SK-N-SH treated with all-trans-retinoic acid at 6 μM for 48 hours (cell line): ENCODE measurements around the gene DVL1.

Source experiments
- ATAC-seq: fragments of 200-7000 bp; cut with Tn5 transposase; 3 replicates; pipeline ENCODE4 v1.9.1; 2020; ENCODE audit warnings: mild to moderate bottlenecking, moderate library complexity
- ARNTL ChIP-seq: fragments of 450-650 bp; formaldehyde crosslinking; IDR thresholded peaks from 2 replicates; pipeline ENCODE4 v1.5.0; 2020; ENCODE audit warnings: low read depth, mild to moderate bottlenecking, moderate library complexity, borderline replicate concordance
- BACH2 ChIP-seq: fragments of 250-450 bp; sonication (Bioruptor Pico); IDR thresholded peaks from 2 replicates; pipeline ENCODE4 v1.9.0; 2021; ENCODE audit warnings: mild to moderate bottlenecking, borderline replicate concordance
- CREB5 ChIP-seq: fragments of 250-450 bp; sonication (Bioruptor Pico); IDR thresholded peaks from 2 replicates; pipeline ENCODE4 v1.5.1; 2020; ENCODE audit warnings: low read depth, mild to moderate bottlenecking, moderate library complexity
- ESRRG ChIP-seq: fragments of 250-450 bp; sonication (Bioruptor Pico); IDR thresholded peaks from 2 replicates; pipeline ENCODE4 v1.6.1; 2021; ENCODE audit warnings: mild to moderate bottlenecking
- GLIS3 ChIP-seq: fragments of 250-450 bp; sonication (Bioruptor Pico); IDR thresholded peaks from 2 replicates; pipeline ENCODE4 v1.5.0; 2020; ENCODE audit warnings: mild to moderate bottlenecking, moderate library complexity
- ISL1 ChIP-seq: fragments of 250-450 bp; sonication (Bioruptor Pico); IDR thresholded peaks from 2 replicates; pipeline ENCODE4 v2.1.2; 2022; ENCODE audit warnings: mild to moderate bottlenecking, moderate library complexity
- OSR1 ChIP-seq: fragments of 250-450 bp; sonication (Bioruptor Pico); IDR thresholded peaks from 2 replicates; pipeline ENCODE4 v1.8.0; 2022; ENCODE audit warnings: moderate library complexity, mild to moderate bottlenecking, inconsistent platforms
- PPARA ChIP-seq: fragments of 250-450 bp; sonication (Bioruptor Pico); IDR thresholded peaks from 2 replicates; pipeline ENCODE4 v1.5.0; 2020; ENCODE audit warnings: mild to moderate bottlenecking, borderline replicate concordance
- RARB ChIP-seq: fragments of 250-450 bp; sonication (Bioruptor Pico); IDR thresholded peaks from 2 replicates; pipeline ENCODE4 v1.8.0; 2021; ENCODE audit warnings: mild to moderate bottlenecking, moderate library complexity
- SNAI2 ChIP-seq: fragments of 250-450 bp; sonication (Bioruptor Pico); IDR thresholded peaks from 2 replicates; pipeline ENCODE4 v1.5.0; 2020; ENCODE audit warnings: mild to moderate bottlenecking, moderate library complexity
- TCF4 ChIP-seq: fragments of 250-450 bp; sonication (Bioruptor Pico); IDR thresholded peaks from 2 replicates; pipeline ENCODE4 v1.8.0; 2021; ENCODE audit warnings: mild to moderate bottlenecking, moderate library complexity, borderline replicate concordance
- TOX ChIP-seq: fragments of 250-450 bp; sonication (Bioruptor Pico); IDR thresholded peaks from 2 replicates; pipeline ENCODE4 v1.8.0; 2021; ENCODE audit warnings: mild to moderate bottlenecking, moderate library complexity, borderline replicate concordance
- TSHZ2 ChIP-seq: fragments of 250-450 bp; sonication (Bioruptor Pico); IDR thresholded peaks from 2 replicates; pipeline ENCODE4 v1.5.0; 2020; ENCODE audit warnings: mild to moderate bottlenecking, moderate library complexity
- ZC3H10 ChIP-seq: fragments of 250-450 bp; sonication (Bioruptor Pico); IDR thresholded peaks from 2 replicates; pipeline ENCODE4 v1.5.1; 2021; ENCODE audit warnings: mild to moderate bottlenecking, moderate library complexity
- ZFP3 ChIP-seq: fragments of 250-450 bp; sonication (Bioruptor Pico); IDR thresholded peaks from 2 replicates; pipeline ENCODE4 v1.5.0; 2020; ENCODE audit warnings: mild to moderate bottlenecking, moderate library complexity
- ZFP30 ChIP-seq: fragments of 450-650 bp; formaldehyde crosslinking; IDR thresholded peaks from 2 replicates; pipeline ENCODE4 v1.5.0; 2022; ENCODE audit warnings: mild to moderate bottlenecking, moderate library complexity
- ZNF565 ChIP-seq: fragments of 450-650 bp; formaldehyde crosslinking; conservative IDR thresholded peaks from 2 replicates; pipeline ENCODE4 v1.5.0; 2020; ENCODE audit warnings: low read depth, mild to moderate bottlenecking, moderate library complexity
- ZNF70 ChIP-seq: fragments of 450-650 bp; formaldehyde crosslinking; IDR thresholded peaks from 2 replicates; pipeline ENCODE4 v1.5.0; 2020; ENCODE audit warnings: mild to moderate bottlenecking, moderate library complexity
- ZNF8 ChIP-seq: fragments of 450-650 bp; formaldehyde crosslinking; IDR thresholded peaks from 2 replicates; pipeline ENCODE4 v1.5.0; 2020; ENCODE audit warnings: mild to moderate bottlenecking, moderate library complexity
- TF ChIP-seq, protein P1 (sequence below): fragments of 250-450 bp; sonication (Bioruptor Pico); IDR thresholded peaks from 2 replicates; pipeline ENCODE4 v1.8.0; 2020; ENCODE audit warnings: mild to moderate bottlenecking, moderate library complexity, borderline replicate concordance
- TF ChIP-seq, protein P2 (sequence below): fragments of 250-450 bp; sonication (Bioruptor Pico); IDR thresholded peaks from 2 replicates; pipeline ENCODE4 v1.8.0; 2021; ENCODE audit warnings: low read depth, mild to moderate bottlenecking, moderate library complexity, borderline replicate concordance
- TF ChIP-seq, protein P3 (sequence below): fragments of 250-450 bp; sonication (Bioruptor Pico); IDR thresholded peaks from 2 replicates; pipeline ENCODE4 v1.5.1; 2021; ENCODE audit warnings: mild to moderate bottlenecking, moderate library complexity

DVL1 gene

GRCh38 chr1:1336931-1337792, 12.1 kb downstream of the DVL1 start:
- no peak for ATAC-seq
- TF ChIP-seq, protein P1, sequence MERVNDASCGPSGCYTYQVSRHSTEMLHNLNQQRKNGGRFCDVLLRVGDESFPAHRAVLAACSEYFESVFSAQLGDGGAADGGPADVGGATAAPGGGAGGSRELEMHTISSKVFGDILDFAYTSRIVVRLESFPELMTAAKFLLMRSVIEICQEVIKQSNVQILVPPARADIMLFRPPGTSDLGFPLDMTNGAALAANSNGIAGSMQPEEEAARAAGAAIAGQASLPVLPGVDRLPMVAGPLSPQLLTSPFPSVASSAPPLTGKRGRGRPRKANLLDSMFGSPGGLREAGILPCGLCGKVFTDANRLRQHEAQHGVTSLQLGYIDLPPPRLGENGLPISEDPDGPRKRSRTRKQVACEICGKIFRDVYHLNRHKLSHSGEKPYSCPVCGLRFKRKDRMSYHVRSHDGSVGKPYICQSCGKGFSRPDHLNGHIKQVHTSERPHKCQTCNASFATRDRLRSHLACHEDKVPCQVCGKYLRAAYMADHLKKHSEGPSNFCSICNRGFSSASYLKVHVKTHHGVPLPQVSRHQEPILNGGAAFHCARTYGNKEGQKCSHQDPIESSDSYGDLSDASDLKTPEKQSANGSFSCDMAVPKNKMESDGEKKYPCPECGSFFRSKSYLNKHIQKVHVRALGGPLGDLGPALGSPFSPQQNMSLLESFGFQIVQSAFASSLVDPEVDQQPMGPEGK: no peak
- TF ChIP-seq ESRRG (CRISPR knock-in tag) (no peak), TSHZ2 (CRISPR knock-in tag) (no peak)

GRCh38 chr1:1336446-1336845, 12.8 kb downstream of the DVL1 start:
- no peak for TF ChIP-seq ZFP30 (CRISPR knock-in tag)
- no peak for TF ChIP-seq ZNF565
- no peak for TF ChIP-seq CREB5 (CRISPR knock-in tag)
- TF ChIP-seq, protein P2, sequence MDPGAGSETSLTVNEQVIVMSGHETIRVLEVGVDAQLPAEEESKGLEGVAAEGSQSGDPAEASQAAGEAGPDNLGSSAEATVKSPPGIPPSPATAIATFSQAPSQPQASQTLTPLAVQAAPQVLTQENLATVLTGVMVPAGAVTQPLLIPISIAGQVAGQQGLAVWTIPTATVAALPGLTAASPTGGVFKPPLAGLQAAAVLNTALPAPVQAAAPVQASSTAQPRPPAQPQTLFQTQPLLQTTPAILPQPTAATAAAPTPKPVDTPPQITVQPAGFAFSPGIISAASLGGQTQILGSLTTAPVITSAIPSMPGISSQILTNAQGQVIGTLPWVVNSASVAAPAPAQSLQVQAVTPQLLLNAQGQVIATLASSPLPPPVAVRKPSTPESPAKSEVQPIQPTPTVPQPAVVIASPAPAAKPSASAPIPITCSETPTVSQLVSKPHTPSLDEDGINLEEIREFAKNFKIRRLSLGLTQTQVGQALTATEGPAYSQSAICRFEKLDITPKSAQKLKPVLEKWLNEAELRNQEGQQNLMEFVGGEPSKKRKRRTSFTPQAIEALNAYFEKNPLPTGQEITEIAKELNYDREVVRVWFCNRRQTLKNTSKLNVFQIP: no peak
- TF ChIP-seq ISL1: no peak
- no peak for TF ChIP-seq PPARA (CRISPR knock-in tag)
- TF ChIP-seq RARB (CRISPR knock-in tag): no peak
- TF ChIP-seq ZFP3 (CRISPR knock-in tag): no peak
- TF ChIP-seq, all 23 proteins: peak for 0
- no peak for ATAC-seq

DNA sequence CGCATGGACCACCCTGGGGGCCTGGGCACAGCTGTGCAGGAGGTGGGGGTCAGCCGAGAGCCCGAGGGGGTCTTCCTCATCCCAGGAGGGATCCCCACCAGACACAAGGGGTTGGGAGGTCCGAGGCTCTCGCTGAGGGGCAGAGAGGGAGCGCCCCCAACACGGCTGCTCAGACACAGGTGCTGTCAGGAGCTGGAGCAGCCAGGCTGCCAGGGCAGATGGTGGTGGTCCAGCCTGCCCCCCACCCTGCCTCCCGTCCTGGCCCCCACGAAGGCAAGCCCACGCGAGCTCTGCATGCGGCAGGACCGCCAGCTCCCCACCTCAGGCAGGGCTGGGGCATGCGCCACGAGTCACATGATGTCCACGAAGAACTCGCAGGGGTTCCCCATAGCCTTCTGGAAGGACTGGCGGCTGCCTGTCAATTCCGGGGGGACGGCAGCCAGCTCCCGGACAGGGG, 13.4 kb downstream of the DVL1 start:
- TF ChIP-seq TCF4 (no peak), GLIS3 (no peak), RARB (CRISPR knock-in tag) (no peak), PPARA (CRISPR knock-in tag) (no peak), ZNF70 (CRISPR knock-in tag) (no peak), OSR1 (no peak), BACH2 (CRISPR knock-in tag) (no peak), ZNF565 (no peak), ZNF8 (CRISPR knock-in tag) (no peak), ARNTL (no peak)
- ATAC-seq: no peak

- no peak for ATAC-seq
- TF ChIP-seq CREB5 (CRISPR knock-in tag): no peak
- no peak for TF ChIP-seq TSHZ2 (CRISPR knock-in tag)
- no peak for TF ChIP-seq ZFP30 (CRISPR knock-in tag)
- TF ChIP-seq GLIS3: no peak
- no peak for TF ChIP-seq ZNF565
- no peak for TF ChIP-seq ISL1
- TF ChIP-seq RARB (CRISPR knock-in tag): no peak
- TF ChIP-seq ZNF70 (CRISPR knock-in tag): no peak
- TF ChIP-seq BACH2 (CRISPR knock-in tag): no peak
- TF ChIP-seq TOX (CRISPR knock-in tag): no peak
- TF ChIP-seq TCF4: no peak
- TF ChIP-seq, protein P3, sequence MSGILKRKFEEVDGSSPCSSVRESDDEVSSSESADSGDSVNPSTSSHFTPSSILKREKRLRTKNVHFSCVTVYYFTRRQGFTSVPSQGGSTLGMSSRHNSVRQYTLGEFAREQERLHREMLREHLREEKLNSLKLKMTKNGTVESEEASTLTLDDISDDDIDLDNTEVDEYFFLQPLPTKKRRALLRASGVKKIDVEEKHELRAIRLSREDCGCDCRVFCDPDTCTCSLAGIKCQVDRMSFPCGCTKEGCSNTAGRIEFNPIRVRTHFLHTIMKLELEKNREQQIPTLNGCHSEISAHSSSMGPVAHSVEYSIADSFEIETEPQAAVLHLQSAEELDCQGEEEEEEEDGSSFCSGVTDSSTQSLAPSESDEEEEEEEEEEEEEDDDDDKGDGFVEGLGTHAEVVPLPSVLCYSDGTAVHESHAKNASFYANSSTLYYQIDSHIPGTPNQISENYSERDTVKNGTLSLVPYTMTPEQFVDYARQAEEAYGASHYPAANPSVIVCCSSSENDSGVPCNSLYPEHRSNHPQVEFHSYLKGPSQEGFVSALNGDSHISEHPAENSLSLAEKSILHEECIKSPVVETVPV (CRISPR knock-in tag): no peak
- TF ChIP-seq ZC3H10 (CRISPR knock-in tag): no peak
- no peak for TF ChIP-seq SNAI2
Measured at GRCh38 chr1:1335283-1335682, 13.9 kb downstream of the DVL1 start.
